NCI-H2029 (cell line): ENCODE data around the gene CDC26.
"Not testable (repeated sequence)": the region's sequence is repeated elsewhere in the genome, so short reads cannot be mapped to it uniquely, and the experiment has no call there.

Experiments
- DNase-seq: peaks from one replicate; lab custom pipeline; 2025; lab: John Stamatoyannopoulos, UW

The CDC26 gene

DNA sequence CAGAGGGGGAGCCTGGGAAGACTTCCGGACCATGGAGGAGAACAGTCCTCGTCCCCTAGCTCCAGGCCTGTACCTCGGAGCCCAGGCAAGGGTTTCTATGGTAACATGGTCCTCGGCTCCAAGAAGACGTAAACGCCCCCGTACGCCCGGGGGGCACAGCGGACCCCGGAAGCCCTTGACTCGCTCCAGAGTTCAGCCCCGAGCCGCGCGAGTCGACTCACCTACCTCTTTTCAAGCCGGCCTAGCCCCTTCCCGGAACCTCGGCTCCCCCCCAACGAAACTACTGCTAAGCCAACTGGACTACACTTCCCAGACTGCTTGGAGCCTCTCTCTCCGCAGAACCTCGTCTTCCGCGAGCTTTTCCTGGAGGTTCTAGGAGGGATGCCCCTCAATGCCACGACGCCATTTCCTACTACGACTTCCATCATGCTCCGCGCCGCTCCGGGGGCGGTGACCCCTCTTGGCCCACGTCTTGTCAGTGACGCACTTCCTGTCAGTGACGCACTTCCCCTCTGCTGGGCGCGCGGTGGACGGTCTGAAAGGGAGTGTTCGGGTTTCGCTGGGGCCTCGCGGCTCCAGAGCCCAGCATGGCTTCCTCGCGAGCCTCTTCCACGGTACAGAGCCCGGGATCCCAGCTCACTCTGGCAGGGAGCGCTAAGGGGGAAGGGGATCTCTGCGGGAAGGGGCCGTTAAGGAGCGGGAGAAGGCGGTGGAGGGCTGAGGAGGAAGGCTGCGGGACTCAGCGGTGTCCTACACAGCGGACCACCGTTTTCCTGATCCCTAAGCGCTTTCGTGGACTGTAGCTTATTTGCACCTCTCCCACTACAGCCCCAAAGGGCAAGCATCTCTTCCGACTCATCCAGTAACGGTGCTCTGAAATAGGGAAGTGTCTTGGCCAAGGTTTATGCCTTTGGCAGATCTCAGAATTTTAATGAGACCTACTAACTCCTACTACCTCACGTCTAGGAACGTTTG lies at the start of gene CDC26, which contains the start of gene PRPF4:
Gene CDC26 (minus strand): TSS at position 416 of the 975 bp plus-strand sequence. CDS start 3,065 bp downstream, outside the sequence.
Gene PRPF4 (plus strand): TSS at position 502 of the 975 bp plus-strand sequence. CDS start 86 bp downstream, at position 588.
- peak; percentile 96 for DNase-seq

DNA sequence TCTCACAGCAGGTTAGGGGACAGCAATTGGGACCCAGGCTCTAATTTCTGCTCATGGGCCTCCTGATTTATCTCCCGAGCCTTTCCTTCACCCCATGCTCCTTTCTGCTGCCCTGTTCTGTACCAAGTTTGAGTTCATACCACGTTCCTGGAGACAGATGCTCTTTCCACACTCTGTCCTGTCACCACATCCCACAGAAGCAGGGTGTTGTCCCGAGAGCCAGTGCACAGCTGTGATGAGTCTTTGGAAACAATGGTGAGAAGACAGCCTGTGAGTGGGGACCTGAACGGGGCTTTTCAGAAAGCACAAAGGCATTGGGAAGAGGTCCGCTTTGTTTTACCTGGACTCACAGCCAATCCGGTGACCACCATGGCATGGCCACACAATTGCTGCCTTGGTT lies 47.3 kb upstream of the CDC26 start:
- no peak for DNase-seq

DNA sequence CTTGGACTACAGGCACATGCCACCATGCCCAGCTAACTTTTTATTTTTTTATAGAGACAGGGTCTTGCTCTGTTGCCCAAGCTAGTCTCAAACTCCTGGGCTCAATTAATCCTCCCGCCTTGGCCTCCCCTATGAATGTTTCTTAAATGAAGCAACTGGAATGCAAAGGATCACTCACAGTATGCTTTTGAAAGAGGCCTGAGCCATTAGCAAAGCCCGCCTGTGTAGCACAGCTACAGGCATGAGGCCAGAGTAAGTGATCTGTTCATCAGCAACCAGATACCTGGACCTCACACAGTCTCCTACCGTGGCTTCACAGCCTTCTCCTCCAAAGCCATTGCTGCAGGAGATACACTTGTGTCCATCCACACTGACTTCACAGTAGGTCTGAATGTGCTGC lies 44.7 kb upstream of the CDC26 start:
- no peak for DNase-seq

DNA sequence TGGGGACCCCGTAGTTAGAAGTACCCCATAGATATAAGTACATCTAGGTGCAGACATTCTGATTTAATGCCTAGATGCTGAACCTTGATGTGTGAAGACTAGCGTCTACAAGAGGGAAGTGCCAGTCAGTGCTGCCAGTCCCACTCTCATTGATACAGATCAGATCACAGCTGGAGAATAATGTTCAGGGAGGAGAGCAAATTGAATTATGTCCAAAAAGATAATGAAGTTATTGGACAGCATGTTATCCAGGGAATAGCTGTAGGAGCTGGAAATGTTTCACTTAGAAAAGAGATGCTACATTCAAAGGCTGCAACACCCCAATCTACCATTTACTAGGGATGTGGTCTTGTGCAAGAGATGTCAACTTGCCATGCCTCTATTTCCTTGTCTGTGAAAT lies 43.7 kb upstream of the CDC26 start:
- DNase-seq, result no peak

DNA sequence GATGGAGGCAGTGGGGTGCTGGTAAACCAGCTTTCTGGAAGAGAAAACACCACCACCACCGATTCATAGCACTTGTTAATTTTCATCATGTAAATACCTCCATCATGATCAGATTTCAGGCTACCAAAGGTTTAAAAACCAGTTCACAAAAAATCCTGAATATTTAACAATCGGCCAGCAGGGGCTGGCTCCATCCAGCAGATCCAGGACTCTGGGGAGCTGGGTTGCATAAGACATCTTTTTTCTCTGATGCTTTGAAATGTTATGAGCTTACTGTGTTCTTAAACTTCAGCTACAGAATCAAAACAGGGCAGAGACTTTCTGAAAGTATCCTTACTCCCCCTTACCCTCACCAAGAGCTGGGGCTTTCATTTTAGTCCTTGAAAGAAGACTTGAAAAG lies 42.4 kb upstream of the CDC26 start:
- no peak for DNase-seq

DNA sequence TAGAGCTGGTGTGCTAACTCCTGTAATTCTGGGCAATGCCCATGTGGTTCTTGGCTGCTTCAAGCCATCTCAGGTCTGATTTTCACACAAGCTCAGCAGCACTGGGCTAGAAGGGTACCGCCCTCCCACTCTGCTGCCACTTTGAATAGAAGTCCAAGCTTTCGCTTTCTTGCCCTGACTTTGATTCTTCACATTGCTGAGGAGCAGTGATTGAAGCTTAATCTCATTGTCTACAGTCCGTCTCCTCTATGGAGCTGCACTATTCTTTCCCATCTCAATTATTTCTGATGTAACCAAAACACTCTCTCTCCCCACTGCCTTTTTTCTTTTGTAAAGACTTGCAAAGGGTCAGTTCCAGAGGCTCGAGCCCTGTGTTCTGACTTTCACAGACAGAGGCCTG lies 40.7 kb upstream of the CDC26 start:
- no peak for DNase-seq

DNA sequence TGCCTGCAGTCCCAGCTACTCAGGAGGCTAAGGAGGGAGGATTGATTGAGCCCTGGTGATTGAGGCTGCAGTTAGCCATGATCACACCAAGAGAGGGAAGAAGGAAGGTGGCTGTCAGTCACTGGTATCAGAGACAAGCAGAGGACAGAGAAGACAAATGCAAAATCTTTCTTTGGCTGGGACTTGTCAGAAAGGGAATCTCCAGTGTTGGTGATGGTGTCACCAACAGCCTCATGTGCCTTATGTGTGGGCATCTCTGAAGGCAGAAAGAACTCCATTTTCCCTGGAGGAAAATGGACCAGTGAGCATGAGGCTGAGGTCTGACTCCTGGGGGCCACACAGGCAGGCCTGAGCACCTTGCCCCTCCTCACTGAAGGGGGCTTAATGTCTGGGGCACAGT lies 39.9 kb upstream of the CDC26 start:
- no peak for DNase-seq

DNA sequence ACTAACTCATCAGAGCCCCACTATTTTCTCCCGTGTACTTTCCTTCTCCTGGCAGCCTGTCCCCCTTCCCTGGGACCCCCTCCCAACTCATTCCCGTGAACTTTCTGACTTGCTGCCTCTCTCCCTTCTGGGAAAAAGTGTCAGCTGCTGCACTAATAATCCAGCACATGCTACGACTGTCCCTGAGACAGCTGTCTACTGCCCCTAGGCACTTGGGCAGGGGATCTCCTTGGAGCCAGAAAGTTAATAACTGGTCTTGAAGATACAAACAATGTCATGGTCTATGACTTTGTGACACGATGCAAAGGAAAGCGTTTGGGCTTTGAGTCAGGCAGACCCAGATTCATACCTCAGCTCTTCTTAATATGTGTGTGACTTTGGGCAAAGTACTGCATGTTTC lies 37.9 kb upstream of the CDC26 start:
- DNase-seq, result no peak

DNA sequence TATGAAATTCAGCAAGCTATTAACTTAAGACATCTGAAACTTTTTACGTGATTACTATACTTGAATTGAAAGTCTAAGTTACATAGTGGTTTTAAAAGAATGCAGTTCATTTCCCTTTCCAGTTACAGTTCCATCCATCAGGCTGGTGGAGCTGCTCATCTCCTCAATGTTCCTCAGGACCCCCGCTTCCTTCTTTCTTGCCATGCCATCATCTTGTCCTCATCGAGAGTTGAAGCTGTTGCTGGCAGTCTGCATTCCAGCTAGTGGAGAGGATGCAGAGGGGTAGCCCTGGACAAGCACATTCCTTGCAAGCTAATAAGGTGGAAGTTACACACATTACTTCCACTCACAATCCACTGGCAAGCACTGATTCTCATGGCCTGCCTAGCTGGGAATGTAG lies 36.6 kb upstream of the CDC26 start:
- no peak for DNase-seq

DNA sequence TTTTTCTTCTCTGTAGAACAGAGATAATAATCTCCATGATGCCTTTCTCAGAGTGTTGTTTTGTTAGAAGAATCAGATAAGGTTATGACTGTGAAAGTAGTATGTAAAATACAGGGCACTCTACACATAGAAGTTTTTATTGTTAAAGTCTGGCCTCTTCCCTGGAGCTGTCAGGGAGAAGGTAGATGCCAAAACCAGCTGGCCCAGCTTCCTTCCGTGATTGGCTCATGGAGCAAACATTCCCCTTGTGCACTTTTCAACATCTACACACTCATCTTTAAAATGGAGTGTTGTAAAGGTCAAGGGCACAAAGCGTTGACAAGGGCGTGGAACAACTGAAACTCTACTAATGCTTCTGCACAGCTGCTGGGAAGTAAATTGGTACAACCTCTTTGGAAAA lies 35.2 kb upstream of the CDC26 start:
- no peak for DNase-seq

DNA sequence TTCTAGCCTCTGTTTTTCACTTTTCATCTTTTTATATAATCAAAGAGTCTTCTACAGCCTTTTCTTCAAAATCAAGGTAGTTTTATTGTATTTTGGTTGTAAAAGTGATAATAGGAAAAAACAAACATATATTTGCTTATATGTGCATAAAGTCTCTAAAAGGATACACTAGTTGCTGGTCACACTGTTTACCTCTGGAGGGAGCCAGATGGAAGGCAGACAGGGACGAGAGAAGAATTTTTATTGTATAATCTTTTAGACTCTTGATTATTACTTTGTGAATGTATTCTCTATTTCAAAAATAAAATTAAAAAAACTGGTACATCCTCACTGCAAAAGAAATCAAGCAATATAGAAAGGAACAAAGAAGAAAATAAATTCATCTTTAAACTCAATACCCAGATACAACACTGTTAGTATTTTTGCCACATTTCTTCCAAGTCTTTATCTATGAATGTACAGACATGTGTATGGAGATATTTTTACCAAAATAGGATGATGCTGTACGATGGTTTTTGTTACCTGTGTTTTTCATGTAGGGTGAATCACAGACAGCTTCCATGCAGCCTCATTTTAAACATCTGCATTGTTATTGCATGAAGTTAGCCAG lies 33.9 kb upstream of the CDC26 start:
- DNase-seq, result peak; percentile 13

DNA sequence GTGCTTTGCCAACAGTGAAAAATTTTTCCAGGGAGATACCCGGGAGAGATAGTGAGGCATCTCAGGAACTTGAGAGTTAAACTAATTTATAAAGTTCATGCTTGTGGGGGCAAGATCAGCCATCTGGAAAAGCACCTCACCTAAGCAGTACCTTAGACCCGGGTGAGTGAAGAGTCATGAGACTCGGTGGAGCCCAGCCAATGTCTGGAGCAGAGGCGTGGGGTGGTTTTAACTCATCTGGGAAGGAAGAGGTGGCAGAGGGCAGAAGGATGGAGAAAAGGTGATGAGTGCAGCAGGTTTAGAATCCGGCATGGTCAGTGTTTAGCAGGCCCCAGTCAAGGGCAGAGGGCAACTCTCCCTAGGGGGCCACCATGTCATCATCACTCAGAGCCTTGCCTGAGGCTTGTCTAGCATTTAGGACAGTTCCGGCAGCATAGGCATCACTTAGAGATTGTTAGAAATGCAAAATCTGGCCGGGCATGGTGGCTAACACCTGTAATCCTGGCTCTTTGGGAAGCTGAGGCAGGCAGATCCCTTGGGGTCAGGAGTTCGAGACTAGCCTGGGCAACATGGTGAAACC lies 32.1 kb upstream of the CDC26 start:
- no peak for DNase-seq

DNA sequence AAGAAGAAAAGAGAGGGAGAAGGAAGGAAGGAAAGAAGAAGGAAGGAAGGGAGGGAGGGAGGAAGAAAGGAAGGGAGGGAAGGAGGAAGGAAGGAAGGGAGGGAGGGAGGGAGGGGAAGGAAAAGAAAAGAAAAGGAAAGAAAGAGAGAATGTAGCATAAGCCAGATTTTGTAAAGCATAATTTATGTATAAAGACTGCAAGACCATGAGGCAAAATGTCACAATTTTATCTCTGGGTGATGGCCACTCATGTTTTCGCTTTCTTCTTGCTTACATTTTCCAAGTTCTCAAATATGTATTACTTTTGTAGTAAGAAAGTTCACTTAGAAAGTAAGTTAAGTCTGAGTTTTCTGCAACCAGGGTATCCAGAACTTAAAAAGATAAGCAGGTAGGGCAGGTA lies 31.2 kb upstream of the CDC26 start:
- DNase-seq, result no peak

DNA sequence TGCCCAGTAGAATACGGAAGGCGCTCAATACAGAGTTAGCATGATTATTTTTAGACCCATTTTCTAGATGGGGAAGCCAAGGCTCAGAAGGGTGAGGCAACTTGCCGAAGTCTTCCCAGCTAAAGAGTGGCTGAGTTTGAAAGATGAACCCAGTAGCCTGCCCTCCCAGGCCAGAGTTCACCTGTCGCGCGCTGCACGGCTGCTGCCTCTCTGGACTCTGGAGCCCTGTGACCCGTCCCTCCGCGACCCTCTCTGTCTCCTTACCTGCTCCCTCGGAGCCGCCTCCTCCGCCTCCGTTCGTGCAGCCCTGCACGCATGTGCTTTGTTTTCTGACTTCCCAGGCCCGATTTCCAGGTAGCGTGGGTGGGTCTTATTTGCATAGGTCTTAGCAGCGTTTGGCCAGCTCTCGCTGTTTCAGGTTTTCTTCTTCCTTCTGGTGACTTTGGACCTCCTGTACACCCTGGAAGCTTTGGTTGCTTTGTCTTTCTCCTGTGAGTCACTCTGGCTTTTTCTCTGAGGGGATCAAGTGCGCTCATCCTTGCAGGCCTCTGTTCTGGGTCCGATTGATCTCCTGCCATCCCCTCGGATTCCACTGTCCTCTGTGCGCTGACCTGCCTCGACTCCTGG lies 27.5 kb upstream of the CDC26 start, which contains the start of gene RNF183:
Gene RNF183 (minus strand): TSS at position 585 of the 627 bp plus-strand sequence. CDS start 5,192 bp downstream, outside the sequence.
- DNase-seq, result no peak

DNA sequence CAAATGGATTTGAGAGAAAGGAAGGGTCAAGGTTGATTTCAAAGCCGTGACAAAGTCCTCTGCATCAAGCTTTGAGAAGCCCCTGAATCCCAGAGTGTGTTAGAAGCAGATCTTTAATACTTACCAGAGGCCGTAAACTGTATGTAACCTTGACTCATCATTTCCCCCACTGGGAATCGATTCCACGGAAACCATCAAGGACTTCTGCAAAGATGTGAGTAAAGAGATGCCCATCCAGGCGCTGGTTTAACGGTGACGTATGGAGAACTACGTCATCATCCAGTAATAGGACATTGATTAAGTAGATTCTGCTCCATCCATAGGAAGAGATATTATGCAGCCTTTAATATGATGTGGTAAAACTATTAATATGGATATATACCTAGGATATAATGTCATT lies 26.2 kb upstream of the CDC26 start:
- no peak for DNase-seq

DNA sequence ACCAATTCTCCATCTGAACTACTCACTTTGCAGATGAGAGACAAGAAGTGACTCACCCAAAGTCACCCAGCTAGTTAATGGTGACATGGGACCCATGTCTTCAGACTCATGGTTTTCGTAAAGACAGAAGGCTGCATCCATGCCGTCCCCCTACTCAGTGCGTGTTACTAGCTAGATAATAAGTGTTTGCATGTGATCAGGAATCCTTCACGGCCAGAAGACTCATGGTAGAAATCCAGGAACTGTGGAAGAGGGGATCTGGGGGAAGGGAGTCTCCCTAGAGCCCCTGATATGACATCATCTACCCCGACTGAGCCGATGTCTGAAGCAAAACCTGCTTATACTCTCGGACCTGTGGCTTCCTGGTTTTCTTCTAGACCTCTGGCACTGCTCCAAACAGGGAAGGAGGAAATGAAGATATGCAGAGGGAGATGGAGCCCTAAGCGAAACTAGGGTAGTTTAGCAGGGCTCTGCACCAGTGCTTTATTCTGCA lies 24.5 kb upstream of the CDC26 start:
- peak; percentile 94 for DNase-seq

DNA sequence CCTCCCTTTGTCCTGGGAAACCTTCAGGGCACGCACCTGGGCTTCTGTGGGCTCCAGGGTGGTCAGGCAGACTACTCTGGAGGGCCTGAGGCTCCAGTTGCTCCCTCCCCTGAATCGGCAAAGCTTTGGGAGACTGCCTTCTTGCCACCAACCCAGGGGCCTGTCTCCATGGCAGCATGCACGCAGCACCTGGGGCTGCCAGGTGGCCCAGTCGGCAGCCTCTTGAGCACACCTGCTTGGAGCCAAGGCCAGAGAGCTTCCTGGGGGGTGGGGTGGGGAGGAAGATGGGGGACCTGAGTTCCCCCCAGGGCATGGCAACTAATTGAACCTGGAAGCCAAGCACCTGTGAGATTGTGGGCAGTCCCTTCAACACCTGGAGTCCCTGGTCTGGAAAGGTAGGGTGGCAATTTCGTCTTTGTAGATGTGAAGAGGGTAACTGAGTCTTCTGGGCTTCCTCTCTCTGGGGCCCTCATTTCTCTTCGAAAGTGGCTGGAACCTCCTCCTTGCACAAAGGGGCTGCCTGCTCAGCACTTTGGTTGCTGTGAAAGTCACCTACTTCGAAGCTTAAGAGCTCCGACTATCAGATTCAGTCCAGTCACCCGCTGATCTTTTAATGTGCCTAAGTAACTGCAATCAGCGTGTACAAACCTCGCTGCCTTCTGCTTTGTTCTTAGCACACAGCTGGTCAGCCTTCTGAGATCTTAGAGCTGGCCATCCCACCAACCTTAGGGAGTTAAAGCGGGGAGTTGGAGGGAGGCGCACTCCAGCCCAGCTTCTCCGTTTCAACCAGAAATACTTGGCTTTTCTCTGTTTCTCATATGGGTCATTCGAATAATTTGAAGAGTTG lies 23.8 kb upstream of the CDC26 start:
- DNase-seq, result peak; percentile 93

DNA sequence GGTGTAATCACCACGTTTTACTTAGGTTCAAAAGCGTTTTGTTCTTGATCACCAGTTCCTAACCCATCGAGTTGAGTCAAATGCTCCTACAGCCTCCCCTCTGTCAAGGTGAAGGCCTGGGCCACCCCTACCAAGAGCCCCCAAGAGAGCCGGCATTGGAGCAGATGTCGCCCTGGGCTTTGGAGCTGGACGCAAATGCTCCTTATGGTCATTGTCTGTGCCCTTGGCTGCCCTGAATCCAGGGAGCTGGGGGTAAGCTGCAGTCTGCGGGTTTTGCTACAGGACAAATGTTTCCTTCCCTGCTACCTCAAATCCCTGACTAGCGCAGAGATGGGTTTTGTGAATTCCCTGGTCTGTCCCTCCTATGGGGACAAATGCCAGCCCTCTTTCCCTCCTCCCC lies 22.9 kb upstream of the CDC26 start:
- no peak for DNase-seq

DNA sequence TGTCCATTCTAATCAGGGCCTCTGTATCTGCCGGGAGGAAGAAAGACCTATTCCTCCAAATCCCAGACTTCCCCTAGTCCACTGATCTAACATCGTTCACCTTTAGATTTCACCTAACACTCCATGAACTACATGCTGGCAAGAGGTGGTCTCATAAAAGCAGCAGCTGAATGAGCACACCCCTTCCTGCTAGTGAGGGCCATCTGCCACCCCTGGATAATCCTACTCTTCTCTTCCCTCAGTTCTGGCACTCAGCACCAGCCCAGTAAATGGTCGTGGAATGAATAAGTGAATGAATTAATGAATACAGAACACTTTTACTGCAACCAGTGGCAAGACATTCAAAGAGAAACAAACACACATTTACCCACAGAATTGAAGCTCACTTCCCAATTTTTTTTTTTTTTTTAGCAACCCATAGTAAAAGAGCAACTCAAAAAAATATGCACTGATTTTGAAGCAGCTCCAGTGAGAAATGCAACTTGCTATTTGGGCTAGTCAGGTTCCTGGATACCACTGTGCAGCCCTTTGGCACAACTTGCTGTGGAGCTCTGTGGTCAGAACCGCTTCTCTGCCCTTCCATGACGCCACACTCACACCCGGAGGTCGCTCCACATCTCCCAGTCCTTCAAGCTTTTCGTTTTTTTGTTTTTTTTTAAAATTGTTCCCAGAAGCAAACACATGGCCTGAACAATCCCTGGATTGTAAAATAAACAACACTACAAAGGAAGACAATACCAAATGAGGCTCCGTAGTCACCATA lies 21.6 kb upstream of the CDC26 start:
- DNase-seq, result peak; percentile 18

DNA sequence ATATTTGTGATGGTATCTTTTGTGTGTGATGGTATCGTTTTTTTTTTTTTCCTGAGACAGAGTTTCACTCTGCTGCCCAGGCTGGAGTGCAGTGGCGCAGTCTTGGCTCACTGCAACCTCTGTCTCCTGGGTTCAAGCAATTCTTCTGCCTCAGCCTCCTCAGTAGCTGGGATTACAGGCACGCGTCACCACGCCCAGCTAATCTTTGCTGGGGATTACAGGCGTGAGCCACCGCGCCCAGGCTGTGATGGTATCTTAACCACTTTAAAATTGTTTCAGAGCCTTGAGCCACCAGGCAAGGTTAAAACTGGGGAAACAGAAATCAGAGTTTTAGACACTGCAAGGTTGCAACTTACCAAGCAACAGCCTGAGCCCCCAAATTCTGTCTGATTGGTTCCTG lies 20.9 kb upstream of the CDC26 start:
- not testable (repeated sequence) for DNase-seq
